Islet of Langerhans (tissue), 1 donor: ENCODE results near the gene STARD6.
"Not testable (repeated sequence)": the region's sequence is repeated elsewhere in the genome, so short reads cannot be mapped to it uniquely, and the experiment has no call there.

Source experiments
- FAIRE-seq: peaks from one replicate; lab custom pipeline; 2011; peaks lifted over from hg19 to GRCh38; lab: Jason Lieb, UNC

STARD6 gene

DNA sequence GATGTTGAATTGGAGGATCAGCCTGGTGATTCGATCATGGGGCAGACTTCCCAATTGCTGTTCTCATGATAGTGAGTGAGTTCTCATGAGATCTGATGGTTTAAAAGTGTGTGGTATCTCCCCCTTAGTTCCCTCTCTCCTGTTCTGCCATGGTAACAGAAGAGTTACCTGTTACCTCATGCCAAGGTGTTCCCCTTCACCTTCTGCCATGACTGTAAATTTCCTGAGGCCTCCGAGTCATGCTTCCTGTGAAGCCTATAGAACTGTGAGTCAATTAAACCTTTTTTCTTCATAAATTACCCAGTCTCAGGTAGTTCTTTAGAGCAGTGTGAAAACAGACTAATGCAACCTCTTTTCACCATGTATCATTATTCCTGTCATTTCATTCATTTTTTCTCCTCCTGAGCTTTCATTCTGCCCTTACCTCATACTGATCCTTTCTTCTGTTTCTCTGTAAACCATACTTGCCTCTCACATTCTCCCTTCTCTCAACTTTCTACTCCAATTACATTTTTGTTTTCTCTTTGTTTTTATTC is 22.0 kb downstream of the STARD6 start:
- FAIRE-seq = no peak

- FAIRE-seq = peak; percentile 96
Measured at GRCh38 chr18:54330768-54331548, 26.7 kb downstream of the STARD6 start.

DNA sequence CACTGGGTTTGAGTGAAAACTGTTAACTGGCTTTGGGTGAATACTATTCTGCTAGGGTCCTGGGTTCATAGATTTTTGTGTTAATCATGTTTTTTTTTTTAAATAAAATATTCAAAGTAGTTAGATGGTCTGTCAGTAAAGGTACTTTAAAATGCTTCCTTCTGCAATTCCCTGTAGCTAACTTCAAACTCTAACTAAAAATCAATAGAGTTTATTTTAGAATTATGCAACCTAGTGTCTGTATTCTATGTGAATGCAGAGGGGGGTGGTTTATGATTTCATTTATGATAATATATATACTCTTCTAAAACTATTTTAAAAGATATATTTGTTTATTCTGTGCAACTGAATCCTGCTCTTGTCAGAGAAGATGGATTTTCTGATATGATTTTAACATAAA is 27.9 kb downstream of the STARD6 start:
- FAIRE-seq = no peak

- FAIRE-seq = no peak
Measured at GRCh38 chr18:54327818-54328217, 29.8 kb downstream of the STARD6 start.

- FAIRE-seq = no peak
Measured at GRCh38 chr18:54323970-54324369, 33.7 kb downstream of the STARD6 start.

GRCh38 chr18:54323561-54323960 is 34.1 kb downstream of the STARD6 start:
- no peak for FAIRE-seq

DNA sequence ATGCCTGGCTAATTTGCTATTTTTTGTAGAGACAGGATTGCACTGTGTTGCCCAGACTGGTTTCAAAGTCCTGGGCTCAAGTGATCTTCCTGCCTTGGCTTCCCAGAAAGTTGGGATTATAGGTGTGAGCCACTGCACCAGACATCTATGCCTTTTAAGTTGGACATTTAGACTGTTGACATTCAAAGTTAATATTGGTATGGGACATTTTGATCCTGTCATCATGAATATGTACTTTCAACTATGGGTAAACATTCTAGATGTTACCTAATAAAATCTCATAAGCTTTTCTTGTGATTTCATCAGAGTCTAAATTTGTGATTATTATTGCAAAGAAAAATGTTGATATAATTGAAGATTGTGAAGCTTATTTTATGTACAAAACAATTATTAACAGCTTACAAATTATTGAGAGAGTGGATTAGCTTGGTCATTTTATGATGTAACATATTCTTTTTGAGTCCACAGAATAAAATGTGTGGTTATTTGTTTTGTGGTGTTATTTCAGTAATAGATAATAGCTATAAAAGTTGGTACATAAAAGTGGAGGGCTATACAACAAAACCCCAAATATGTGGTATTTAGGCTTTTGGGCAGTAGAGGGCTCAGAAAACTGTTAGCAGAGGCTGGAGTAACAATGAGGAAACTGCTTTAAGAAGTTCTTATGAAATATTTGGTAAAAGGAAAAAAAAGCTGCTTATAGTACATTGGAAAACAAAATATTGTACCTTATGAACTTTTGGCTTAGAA is 41.4 kb downstream of the STARD6 start:
- no peak for FAIRE-seq

DNA sequence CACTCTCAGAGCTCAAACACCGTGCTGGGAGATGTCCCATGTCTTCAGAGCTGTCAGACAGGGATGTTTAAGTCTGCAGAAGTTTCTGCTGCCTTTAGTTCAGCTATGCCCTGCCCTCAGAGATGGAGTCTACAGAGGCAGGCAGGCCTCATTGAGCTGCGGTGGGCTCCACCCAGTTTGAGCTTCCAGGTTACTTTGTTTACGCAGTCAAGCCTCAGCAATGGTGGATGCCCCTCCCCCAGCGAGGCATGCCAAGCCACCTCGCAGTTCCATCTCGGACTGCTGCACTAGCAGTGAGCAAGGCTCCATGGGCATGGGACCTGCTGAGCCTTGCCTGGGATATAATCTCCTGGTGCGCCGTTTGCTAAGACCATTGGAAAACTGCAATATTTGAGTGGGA is 48.1 kb downstream of the STARD6 start:
- not testable (repeated sequence) for FAIRE-seq

DNA sequence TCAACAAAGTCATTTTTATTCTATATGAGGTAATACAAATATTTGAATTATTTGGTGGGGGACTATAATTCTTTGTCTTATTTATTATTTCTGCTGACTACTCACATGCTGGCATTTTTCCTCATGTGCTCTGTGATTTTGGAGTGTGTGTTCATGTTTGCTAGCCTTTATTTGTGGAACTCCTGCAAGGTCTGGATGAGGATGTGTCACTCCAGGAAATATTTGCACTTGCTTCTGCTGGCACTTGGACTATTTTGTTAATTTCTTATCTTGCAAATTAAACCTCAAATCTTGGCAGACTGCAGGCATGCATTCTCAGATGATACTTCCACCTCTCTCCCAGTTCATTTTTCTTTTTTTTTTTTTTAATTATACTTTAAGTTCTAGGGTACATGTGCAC is 54.2 kb downstream of the STARD6 start:
- no peak for FAIRE-seq

- FAIRE-seq = not testable (repeated sequence)
Measured at GRCh38 chr18:54298991-54299390, 58.7 kb downstream of the STARD6 start.

- FAIRE-seq = no peak
Measured at GRCh38 chr18:54296062-54296461, 61.6 kb downstream of the STARD6 start.

DNA sequence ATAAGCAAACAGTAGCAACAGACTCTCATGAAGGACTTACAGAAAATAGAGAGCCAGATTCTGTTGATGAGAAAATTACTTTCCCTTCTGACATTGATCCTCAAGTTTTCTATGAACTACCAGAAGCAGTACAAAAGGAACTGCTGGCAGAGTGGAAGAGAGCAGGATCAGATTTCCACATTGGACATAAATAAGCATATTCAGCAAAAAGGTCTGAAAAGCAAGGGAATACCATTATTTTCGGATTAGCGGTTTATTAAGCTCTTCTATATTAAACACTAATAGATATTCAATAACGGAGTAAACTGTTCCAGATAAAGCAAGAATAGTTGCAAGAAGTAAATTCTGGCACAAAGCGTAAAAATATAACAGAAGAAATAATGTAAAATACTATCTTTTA is 63.4 kb downstream of the STARD6 start:
- no peak for FAIRE-seq

- no peak for FAIRE-seq
Measured at GRCh38 chr18:54284981-54285785, 72.5 kb downstream of the STARD6 start.

GRCh38 chr18:54284535-54284934 is 73.1 kb downstream of the STARD6 start:
- FAIRE-seq = no peak

DNA sequence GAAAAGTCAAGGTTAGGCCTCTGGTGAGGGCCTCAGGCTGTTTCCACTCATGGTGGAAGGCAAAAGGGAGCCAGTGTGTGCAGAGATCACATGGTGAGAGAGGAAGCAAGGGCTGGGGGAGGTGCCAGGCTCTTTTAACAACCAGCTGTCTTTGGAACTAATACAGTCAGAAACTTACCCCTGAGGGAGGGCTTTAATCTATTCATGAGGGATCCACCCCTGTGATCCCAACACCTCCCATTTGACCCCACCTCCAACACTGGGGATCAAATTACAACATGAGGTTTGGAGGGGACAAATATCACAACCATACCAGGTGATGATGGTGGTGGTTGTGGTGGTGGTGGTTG is 77.5 kb downstream of the STARD6 start:
- FAIRE-seq = no peak

DNA sequence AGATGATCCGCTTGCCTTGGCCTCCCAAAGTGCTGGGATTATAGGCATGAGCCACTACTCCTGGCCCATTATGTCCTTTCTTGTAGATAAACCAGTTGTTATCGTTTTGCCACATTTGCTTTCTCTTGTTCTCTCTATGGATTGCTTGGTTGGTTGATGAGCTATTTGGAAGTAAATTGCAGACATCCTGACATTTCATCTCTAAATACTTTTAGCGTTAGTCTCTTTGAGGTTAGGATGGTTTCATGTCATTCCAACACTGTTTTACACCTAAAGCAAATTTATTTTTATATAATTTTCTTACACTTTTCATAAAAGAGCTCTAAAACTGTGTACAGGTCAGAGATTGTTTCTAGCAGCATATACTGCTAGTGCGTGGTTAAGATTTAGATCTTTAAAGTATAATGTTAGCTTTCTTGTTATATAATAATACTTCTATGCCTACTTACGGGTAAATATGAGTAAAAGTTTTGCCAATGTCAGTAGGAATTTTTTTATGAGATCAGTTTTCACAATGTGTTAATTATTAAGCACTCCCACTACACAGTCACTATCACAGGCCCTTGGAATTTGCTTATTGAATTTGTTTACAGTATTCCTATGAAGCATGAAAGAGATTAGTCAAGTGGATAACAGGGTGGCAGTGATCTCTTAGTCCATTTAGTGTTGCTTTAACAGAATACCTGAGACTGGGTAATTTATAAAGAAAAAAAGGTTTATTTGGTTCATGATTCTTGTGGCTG is 78.0 kb downstream of the STARD6 start:
- FAIRE-seq = peak; percentile 96

DNA sequence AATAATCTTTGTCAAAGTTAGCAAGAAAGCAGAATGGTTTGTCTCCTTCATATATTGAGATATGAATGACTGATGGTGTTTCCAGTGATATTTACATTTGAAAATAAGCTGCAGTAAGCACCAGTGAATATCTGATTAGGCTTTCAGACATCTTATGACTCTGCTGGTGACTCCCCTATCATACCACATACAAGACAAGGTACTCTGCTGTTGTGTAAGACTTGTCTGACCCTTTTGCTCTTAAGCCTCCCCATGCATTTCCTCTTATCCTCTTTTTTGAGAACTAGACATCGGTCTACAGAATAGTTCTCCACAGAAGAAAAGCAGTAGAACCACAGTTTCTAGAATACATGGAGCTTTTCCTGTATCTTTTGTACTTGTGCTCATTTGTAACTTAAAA is 79.0 kb downstream of the STARD6 start:
- FAIRE-seq = no peak

- no peak for FAIRE-seq
Measured at GRCh38 chr18:54277899-54278298, 79.8 kb downstream of the STARD6 start.
